DMS53 (cell line): ENCODE data around the gene LRRC27.

Experiments used
- DNase-seq: peaks from one replicate; lab custom pipeline; 2025; lab: John Stamatoyannopoulos, UW

Gene LRRC27

GRCh38 chr10:132427006-132427771, 95.2 kb downstream of the LRRC27 start:
- no peak for DNase-seq

GRCh38 chr10:132427939-132428367, 96.0 kb downstream of the LRRC27 start:
- DNase-seq = no peak

GRCh38 chr10:132428486-132428995, 96.5 kb downstream of the LRRC27 start:
- DNase-seq = no peak
